Measurements from ENCODE around the gene PPP1R1B.

The PPP1R1B gene

DNA sequence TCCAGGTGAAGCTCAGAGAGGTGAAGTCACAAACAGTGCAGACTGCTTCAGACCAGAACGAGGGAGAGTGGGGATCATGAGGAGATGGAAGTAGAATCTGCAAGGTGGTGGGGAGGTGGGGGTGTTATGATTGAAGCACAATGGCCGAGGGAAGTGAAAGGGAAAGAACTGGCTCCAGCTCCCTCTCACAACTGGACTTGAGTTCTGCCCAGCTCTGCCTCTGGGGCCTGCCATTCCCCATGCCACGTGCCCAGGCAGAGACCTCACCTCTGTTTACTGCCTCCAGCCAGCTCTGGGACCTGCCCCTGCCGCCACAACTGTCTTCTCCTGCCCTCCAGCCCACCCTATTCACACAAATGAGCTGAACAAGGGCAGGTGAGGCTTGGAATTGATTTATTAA lies 44.0 kb downstream of the PPP1R1B start:
- FAIRE-seq, result no peak

DNA sequence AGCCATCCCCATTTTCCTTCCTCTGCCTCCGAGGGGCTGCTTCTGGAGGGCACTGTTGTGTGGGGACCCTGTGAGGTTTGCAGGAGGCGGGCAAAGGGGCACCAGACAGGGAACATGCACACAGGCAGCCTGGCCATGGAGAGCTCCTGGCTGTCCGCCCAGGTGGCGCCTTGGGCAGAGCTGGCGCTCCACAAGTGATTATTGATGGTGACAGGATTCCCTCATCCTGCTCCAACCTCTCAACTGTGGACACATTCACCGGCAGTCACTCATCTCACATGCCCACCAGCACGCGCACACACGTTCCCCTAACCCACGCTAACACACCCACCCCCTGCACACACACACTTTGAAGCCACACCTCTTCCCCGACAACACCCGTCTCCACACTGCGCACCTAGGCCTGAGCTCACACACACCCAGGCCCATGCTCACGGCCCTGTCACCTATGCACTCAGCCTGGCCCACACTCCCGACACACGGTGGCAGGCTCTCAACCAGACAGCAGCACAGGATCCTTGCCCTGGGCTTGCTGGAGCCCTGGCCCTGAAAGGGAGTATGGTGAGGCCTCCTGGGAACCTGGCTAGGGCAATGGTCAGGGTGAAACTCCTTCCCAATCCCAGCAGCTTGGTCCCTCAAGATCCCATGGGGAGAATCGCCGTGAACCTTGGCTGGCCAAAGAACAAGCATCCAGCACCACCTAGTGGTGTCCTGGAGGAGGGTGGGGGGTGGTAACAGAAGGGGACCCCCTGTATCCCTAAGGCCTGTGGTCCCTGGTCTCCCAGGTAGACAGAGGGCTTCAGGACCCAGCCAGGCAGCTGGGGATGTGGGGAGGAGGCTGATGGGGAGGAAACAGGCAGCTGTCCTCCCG lies 45.1 kb downstream of the PPP1R1B start:
- no peak for FAIRE-seq

DNA sequence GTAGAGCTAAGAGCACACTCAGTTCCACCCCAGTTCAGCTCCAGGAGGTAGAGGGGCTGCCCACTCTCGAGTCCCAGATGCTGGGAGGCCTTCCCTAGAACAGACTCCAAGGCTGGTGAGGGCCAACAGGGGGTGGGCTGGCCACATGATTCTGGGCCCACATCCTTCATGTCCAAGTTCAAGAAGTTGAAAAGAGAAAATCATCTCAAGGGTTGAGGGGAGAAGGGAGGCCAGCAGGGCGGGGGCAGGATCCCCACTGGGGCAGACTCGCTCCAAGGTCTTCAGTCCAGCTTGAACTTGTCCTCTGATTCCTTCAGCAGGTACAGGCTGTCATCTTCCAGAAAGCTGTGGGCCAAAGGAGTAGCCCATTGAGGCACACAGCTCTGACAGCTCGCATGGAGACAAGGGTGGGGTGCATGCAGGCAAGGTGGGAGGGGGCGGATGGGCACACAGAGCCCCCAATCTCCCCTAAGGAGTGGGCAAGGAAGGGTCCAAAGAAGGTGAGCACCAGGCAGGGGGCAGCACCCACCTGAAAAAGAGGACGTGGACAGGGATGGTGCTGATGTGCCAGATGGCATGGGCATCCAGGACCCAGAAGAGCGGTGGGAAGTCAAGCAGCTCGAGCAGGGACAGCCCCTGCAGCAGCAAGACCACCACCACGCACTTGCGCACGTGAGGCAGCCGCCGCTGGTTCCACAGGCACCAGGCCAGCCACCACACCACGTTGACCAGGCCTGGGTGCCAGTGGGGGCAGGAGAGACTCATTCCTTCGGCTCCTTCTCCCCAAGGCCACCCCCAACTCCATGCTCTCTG lies 46.0 kb downstream of the PPP1R1B start:
- FAIRE-seq, result no peak

DNA sequence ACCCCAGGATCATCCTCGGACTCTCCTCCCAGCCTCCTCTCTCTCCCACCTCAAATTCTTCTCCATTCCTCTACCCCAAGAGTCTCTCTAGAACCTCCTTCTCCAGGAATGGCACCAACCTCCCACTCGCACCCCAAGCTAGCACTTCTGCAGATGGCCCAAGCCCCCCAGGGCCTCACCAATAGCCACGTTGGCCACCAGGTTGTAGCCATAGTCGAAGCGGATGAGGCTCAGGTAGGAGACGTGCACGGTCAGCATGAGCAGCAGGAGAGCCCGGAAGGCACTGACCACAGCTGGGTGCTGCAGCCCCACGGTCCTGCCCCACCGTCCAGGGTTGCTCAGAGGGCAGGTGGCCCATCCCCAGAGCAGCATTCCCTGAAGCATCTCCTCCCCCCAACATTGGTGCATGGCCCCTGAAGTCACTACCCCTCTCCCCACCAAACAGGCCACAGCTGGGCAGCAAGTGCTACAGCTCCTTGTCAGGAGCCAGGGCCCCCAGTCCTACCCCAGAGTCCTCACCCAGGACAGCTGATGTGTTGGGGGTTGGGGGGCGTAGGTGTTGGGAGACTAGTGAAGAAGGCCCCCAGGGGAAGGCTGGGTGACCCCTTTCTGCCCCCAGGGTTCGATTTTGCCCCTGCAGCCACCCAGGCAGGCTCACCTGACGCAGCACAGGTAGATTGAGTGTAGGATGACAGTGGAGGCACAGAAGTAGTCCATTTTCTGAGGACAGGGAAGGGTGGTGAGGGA lies 46.8 kb downstream of the PPP1R1B start:
- no peak for FAIRE-seq

DNA sequence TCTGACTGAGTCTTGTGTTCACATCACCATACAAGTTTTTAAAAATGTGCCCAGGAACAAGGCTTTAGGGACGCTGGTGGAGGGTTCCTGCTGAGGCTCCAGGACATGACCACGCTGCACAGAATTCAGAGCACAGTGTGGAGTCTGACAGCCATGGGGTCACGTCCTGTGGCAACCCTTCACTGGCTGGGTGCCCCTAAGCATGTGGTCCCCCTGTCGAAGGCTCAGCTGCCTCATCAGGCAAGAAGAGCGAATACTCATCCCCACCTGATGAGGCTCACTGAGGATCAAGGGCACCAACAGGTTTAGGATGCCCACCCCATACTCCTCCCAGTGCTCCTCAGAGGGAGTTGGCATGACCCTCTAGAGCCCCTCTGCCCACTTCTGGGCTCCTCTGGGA lies 47.4 kb downstream of the PPP1R1B start:
- no peak for FAIRE-seq

DNA sequence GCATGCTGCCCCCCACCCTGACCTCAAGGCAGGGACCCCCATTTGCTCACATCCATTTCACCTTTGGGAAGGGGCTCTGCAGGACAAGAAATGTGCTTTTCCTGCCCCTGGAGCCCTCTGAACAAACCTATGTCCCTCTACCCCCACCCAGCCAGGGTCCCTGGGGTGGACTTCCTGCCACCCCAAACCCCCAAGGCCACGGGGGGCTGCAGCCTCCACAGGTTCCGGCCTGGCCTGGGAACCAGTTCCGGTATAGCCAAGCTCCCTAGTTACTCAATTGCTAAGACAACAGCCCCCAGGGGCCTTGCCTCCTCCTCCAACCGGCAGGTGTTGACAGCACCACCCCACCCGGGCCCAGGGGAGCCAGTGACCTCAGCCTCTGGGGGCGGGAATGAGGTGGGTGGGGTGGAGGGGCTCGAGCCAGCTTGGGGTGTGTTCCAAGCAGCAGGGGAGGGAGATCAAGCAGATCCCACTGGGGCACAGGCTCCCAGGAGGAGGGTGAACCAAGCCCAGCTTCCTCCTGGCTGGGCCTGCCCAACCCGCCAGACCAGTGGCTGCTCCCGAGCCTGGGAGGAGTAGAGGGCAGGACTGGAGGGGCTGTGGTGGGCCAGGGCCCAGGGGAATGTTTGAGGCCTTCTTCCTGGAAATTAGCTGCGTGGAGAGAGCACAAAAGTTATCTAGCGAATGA lies 48.1 kb downstream of the PPP1R1B start:
- FAIRE-seq, result no peak

DNA sequence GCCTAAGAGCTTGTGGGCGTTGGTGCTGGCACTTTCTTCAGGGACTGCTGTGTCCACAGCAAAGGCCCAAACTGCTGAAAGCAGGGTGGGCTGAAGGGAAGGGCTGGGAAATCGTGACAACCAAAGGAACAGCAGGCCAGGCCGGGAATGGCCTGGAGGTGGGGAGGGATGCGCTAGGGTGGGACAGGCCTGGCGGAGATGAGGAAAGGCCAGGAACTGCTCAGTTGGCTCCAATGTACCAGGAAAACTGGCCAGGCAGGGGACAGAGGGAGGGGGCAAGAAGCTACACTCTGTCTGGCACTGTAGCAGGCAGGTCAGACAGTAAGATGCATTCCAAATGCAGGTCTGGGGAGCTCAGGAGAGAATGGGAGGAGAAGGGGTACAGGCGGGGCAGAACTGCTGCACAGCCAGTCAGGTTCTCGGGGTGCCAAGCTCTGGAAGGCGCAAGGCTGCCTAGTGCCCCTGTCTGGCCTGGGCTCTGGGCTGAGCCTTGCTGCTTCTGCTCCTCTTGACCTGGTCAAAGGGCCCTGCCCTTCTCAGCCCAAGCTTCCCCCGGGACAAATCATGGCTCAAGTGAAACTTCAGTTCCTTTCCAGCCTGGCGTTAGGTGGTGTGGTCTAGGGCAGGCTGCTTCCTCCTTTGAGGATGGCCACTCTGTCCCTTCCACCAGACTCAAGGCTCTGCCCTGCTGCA lies 48.8 kb downstream of the PPP1R1B start:
- no peak for FAIRE-seq

DNA sequence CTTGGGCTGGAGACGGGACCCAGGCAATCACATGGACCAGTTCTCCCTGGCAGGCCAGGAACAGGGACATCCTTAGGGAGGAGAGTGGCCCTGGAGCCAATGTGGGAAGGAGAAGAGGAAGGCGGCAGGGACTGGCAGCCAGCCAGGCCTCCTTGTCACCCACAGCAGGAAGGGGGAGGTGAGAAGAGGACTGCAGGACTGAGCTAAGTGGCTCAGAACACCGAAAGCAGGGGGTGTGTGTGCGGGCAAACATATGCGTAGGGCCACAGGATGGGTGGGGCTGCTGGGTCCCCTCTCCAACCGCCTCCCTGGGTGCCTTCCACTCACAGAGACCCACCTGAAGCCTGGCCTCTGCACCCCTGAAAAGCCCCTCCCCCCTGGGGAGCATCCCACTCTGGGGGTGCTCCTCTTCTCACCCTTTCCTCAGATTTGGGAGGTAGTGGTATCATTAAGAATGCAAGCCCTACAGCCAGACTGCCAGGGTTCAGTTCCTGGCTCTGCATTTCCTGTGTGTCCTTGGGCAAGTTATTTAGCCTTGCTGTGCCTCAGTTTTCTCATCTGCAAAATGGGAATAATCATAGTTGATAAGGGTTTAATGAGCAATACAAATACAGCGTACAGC lies 49.6 kb downstream of the PPP1R1B start:
- no peak for FAIRE-seq

DNA sequence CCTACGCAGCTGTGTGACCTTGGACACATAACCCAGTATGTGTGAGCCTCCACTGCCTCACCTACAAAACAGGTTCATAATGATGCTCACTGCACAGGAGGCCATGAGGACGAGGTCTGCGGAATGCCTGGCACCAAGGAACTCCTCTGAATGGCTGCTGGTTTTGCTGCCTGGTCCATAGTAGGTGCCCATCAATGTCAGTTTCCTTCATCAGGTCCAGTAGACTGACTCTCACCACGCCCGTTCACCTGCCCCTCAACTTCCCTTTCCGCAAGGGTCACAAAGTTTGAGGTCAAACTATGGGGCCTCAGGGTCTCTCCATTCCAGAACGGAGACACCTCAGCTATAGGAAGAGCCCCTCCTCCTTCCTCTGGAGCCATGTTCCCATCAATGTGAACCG lies 50.3 kb downstream of the PPP1R1B start:
- FAIRE-seq, result no peak

DNA sequence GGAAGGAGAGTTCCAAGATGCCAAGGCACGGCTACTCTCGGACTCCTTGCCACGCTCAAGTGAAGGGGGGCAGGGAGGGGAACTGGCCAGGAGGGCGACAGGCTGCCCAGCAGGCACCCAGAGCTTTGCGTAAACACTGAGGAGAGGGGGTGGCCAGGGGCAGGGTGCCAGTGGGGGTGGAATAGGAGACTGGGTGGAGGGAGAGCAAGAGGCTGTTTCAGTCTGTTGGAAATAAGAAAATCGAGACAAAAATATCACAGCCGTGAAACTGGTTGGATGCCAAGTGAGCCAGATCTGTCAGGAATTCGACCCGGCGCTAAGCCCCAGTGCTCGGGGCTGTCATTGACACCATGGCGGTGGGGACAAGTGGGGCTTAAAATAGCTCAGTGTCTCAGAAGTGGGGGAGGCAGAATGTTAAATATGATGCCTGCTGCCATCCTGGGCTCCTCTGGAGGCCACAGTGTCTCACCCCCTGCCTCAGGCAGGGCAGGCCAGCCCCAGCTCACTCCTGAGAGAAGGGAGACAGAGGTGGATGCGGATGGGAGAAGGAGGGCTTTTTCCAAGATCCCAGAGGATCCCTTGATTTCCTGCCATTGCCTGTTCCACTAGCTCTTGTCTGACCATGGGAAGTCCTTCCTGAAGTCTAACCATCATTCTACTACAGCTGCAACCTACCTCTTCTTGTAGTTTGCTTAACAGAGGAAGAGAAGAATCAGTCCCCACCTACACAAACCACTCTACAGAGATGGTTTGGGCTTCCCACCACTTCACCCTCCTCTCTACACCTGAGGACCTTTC lies 51.0 kb downstream of the PPP1R1B start:
- no peak for FAIRE-seq

DNA sequence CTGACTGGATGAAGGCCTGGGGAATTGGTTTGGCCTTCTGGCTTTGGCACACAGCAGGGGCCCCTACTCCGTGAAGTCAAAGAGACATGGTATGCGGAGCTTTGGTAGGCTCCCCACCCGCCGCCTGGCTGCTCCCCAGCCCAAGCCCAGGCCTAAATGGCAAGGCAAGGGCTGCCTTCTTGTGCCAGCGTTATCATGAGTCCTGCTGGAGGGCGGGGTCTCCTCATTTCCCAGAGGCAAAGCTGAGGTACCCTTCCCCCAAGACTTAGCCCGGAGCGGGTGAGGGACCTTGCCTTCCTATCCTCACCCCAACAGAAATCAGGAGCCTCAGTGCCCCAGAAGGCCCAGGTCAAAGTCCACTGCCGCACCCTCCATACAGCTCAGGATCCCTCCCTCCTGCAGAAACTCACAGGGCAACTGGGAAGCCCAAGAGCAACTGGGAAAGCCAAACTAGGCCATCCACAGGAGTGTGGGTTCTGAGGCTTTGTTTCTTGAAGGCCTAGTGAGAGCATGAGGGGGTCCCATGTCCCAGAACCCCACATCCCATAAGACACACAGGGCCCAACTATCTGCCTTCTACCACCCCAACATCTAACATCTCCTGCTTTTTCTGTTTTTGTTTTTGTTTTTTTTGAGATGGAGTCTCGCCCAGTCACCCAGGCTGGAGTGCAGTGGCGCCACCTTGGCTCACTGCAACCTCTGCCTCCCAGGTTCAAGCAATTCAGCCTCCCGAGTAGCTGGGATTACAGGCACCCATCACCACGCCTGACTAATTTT lies 51.8 kb downstream of the PPP1R1B start:
- FAIRE-seq, result no peak

DNA sequence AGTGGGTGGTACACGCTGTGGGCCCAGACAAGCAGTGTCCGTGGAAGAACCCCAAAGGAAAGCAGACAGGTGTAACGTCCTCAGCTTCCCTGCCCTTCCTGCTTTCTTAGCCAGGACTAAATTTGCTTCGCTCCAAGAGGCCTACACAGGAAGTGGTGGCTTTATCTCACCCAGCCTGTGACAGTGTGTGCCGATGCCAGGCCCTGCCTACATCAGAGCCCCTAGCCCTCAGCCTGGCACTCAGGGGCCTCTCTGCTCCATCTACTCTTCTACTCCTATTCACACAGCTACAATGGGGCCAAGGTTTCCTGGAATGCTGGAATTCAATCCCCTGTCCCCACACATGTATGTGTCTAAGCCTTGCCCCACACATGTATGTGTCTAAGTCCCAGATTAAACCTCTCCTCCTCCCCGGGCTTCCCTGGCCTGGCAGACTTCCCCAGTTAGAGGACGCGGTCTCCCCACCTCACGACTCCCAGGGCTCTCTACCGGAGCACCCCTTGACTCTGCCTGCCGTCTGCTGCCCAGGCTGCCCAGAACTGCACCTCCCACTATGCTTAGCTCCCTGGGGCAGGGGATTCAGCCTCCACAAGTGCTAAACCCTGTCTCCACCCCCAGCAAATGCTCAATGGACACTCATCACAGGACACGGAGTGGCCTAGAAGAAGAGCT lies 52.9 kb downstream of the PPP1R1B start:
- FAIRE-seq, result no peak

DNA sequence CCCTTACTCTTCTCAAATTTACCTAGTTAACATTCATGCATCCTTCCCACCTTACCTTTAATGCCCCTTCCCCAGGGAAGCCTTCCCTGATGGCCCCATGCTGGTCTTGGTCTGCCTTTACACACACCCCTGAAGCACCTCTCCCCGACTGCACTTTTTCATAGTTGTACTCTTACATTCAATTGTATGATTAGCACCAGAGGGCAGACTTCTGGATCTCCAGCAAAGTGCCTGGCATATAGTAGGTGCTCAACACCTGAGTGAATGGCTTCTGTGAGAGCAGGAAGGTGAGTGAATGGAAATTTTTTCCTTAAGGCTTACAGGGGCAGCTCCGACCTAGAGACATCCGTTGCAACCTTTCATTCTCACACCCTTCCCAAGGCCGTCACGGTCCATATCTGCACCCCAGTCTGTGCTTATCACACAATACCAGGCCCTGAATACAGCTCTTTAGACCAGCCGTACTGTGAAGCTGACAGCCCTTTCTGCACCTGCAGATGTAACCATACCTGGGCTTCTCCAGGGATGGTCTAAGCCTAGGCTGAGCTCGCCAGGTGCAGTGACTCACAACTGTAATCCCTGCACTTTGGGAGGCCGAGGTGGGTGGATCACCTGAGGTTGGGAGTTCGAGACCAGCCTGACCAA lies 56.7 kb downstream of the PPP1R1B start:
- no peak for FAIRE-seq

DNA sequence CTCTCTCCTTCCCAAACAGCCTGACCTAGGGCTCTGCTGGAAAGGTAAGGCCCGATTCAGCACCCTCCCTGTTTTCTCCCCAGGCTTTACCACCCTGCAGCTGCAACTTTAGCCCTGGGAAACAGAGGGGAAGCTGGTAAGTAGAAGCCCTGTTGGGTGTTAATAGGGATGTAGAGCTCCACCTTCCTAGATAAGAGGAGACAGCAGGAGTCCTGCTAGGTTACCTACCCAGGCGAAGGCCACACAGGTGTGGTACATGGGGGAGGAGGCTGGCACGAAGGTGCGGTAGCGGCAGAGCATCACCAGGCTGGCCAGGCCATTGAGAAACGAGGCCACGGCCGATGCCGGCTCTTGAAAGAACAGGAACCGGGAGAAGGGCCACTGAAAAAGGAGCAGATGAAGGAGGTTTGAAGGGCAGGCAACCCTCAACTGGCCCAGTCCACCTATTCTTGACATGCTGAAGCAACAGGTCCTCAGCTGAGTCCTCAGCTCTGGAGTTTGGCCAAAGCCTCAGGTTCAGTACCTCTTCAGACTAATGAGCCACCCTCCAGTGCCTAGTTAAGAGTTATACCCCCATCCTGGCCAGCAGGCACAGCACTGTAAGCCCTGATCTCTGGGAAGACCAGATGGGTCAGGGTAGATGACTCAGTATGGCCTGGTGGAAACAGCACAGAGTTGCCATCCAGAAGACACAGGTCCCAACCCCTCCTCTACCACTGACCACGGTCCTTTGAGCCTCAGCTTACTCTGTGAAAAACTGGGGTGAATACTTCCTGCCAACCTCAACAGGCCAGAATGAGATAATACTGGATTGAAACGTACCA lies 57.8 kb downstream of the PPP1R1B start:
- no peak for FAIRE-seq
